ENCODE results near the gene GRIP2. TPM values are rescaled to one million over a fixed set of nuclear protein-coding genes. Genes with fewer than 3 reads are reported as not detected.

Gene GRIP2
- total RNA-seq, 2 experiments from 2014 or later, result not detected

DNA sequence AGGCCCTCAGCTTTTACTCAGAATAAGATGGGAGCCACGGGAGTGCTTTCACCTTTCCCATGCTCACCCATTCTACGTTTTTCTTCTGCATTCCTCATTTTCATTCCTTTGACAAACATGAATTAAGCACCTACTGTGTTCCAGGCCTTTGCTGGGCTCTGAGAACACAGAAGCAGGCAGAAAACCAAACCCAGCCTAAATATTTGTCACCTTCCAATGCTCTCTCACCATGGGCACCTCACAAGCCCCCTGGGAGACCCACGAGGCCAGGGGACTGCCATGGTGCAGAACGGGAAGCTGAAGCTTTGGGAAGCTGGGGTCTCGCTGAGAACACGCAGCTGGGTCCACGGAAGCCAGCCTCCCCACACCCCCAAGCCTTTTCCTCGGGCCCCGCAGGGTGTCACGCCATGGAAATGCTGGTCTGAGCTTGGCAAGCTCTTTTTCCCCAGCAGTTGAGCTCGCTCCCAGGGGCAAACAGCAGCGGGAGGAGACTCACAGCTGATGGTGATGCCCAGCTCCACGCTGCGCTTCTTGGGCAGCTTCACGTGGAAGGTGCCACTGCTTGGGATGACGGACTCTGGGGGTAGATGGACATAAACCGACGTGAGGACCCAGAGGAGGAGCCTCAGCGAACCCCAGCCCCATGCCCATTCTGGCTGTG, 27.7 kb downstream of the GRIP2 start:
- H3K36me3 ChIP-seq (ENCODE audit: insufficient read depth, low read length), result no peaks in the 10 kb centered on the region
- ChIA-PET POLR2A (no interaction called here), CTCF (interaction anchor here (1.8 kb wide), 1 partner anchor 14 kb away, joined by 4 read pairs; no protein-coding TSS in a partner anchor)
- Mint-ChIP-seq H3K27me3 (no peaks in the 10 kb centered on the region), H3K4me3 (no peak overlapping the region), H3K27ac (no peak overlapping the region), H3K36me3 (ENCODE audit: low read depth) (no peaks in the 10 kb centered on the region), H3K9me3 (no peaks in the 10 kb centered on the region), H3K4me1 (ENCODE audit: low read depth) (peaks cover 5% of the 10 kb centered on the region)
- H3K9me3 ChIP-seq (ENCODE audit: control insufficient read depth in 1 of 2, insufficient read depth in 1 of 2, low read length in 2 of 2), result no peaks in the 10 kb centered on the region
- H3K4me1 ChIP-seq (ENCODE audit: insufficient read depth, low read length), result peaks cover 5% of the 10 kb centered on the region
- no peak for ATAC-seq (ENCODE audit: poor library complexity)
- no peak overlapping the region for H3K27ac ChIP-seq (ENCODE audit: low read depth in 1 of 2, low read length in 2 of 2)
- TF ChIP-seq, protein P1, sequence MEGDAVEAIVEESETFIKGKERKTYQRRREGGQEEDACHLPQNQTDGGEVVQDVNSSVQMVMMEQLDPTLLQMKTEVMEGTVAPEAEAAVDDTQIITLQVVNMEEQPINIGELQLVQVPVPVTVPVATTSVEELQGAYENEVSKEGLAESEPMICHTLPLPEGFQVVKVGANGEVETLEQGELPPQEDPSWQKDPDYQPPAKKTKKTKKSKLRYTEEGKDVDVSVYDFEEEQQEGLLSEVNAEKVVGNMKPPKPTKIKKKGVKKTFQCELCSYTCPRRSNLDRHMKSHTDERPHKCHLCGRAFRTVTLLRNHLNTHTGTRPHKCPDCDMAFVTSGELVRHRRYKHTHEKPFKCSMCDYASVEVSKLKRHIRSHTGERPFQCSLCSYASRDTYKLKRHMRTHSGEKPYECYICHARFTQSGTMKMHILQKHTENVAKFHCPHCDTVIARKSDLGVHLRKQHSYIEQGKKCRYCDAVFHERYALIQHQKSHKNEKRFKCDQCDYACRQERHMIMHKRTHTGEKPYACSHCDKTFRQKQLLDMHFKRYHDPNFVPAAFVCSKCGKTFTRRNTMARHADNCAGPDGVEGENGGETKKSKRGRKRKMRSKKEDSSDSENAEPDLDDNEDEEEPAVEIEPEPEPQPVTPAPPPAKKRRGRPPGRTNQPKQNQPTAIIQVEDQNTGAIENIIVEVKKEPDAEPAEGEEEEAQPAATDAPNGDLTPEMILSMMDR (IDR thresholded peaks at IDR 0.05), result no peak
- H3K4me3 ChIP-seq (ENCODE audit: low read length), result no peak overlapping the region
- DNase-seq, result peak in 2 of 14 experiments; percentile 3 to 19
- intact Hi-C loops (cut with DNase I, micrococcal nuclease), result no loop called here
- H3K27me3 ChIP-seq (ENCODE audit: control insufficient read depth in 1 of 2, insufficient read depth in 2 of 2, low read length in 2 of 2), result no peaks in the 10 kb centered on the region

DNA sequence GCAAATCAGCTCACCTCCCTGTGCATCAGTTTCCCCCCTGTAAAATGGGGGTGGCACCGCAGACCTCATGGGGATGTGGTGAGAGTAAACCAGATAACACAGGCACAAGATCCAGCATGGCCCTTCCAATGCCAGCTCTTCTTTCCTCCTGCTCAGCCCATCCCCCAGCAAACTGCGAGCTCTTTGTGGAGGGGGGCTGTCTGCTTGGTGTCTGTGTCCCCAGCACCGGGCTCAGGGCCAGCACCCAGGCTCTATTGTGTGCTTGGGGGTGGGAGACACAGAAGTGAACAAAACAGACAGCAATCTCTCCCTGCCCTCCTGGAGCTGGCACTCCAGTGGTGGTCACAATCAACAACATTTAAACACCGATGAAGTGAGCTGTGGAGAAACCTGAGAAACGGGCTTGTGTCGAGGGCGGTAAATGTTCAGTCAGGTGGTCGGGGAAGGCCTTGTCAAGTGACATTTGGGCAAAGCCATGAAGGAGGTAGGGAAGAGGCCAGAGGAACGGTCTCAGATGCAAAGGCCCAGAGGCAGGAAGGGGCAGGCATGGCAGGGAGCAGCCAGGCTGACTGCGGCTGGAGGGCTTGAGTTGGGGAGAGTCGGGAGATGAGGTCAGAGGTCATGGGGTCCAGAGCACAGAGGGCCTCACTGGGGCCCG, 28.4 kb downstream of the GRIP2 start:
- Mint-ChIP-seq H3K27ac (no peak overlapping the region), H3K27me3 (no peaks in the 10 kb centered on the region), H3K4me3 (no peak overlapping the region), H3K9me3 (no peaks in the 10 kb centered on the region), H3K36me3 (ENCODE audit: low read depth) (no peaks in the 10 kb centered on the region), H3K4me1 (ENCODE audit: low read depth) (peaks cover 5% of the 10 kb centered on the region)
- DNase-seq (peak in 2 of 14 experiments; percentile 6 to 24), ATAC-seq (ENCODE audit: poor library complexity) (no peak)
- Histone ChIP-seq H3K9me3 (ENCODE audit: control insufficient read depth in 1 of 2, insufficient read depth in 1 of 2, low read length in 2 of 2) (no peaks in the 10 kb centered on the region), H3K4me1 (ENCODE audit: insufficient read depth, low read length) (peaks cover 5% of the 10 kb centered on the region), H3K27me3 (ENCODE audit: control insufficient read depth in 1 of 2, insufficient read depth in 2 of 2, low read length in 2 of 2) (no peaks in the 10 kb centered on the region), H3K36me3 (ENCODE audit: insufficient read depth, low read length) (no peaks in the 10 kb centered on the region), H3K27ac (ENCODE audit: low read depth in 1 of 2, low read length in 2 of 2) (no peak overlapping the region), H3K4me3 (ENCODE audit: low read length) (no peak overlapping the region)
- TF ChIP-seq, protein P1 (IDR thresholded peaks at IDR 0.05), result no peak
- ChIA-PET POLR2A (no interaction called here), CTCF (interaction anchor here (1.8 kb wide), 1 partner anchor 14 kb away, joined by 4 read pairs; no protein-coding TSS in a partner anchor)
- intact Hi-C loops (cut with DNase I, micrococcal nuclease), result no loop called here

DNA sequence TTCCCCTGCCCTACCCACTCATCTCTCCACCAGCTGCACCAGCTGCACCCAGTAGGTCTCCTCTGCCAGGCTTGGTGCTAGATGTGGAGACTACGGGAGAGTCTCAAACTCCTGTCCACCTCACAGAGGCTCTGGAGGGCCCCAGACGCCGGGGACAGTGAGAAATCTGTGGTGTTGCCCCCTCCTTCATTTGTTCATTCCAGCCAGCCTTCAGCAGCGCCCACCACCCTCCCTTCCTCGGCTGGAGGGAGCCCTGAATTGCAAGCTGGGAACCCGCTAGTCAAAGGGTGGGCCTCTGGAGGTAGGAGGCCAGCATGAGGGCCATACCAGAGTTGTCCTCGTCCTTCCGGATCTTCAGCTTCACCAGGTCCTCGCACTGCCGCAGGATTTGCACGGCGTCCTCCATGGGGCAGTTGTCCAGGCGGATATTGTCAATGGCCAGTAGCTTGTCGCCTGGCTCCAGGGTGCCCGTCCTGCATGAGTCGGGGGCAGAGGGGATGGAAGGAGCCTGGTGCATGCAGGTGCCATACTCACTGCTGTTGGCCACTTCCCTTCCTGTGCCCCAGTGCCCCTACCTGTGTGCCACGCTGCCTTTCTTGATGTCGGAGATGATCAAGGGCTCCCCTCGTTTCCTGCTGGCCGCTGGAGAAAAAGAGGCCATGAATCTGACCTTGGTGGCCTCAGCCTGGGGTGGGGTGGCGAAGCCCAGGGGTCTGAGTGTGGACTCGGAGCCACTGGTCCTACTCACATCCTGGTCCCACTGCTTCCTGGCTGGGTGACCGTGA, 29.1 kb downstream of the GRIP2 start:
- no peak overlapping the region for H3K4me3 ChIP-seq (ENCODE audit: low read length)
- DNase-seq (peak in 1 of 14 experiments; percentile 25), ATAC-seq (ENCODE audit: poor library complexity) (no peak)
- ChIA-PET POLR2A (no interaction called here), CTCF (interaction anchor here (1.8 kb wide), 1 partner anchor 15 kb away, joined by 4 read pairs; no protein-coding TSS in a partner anchor)
- no peaks in the 10 kb centered on the region for H3K36me3 ChIP-seq (ENCODE audit: insufficient read depth, low read length)
- Mint-ChIP-seq H3K36me3 (ENCODE audit: low read depth) (no peaks in the 10 kb centered on the region), H3K4me1 (ENCODE audit: low read depth) (peaks cover 5% of the 10 kb centered on the region), H3K27me3 (no peaks in the 10 kb centered on the region), H3K9me3 (no peaks in the 10 kb centered on the region), H3K4me3 (no peak overlapping the region), H3K27ac (no peak overlapping the region)
- no peak overlapping the region for H3K27ac ChIP-seq (ENCODE audit: low read depth in 1 of 2, low read length in 2 of 2)
- no peaks in the 10 kb centered on the region for H3K9me3 ChIP-seq (ENCODE audit: control insufficient read depth in 1 of 2, insufficient read depth in 1 of 2, low read length in 2 of 2)
- intact Hi-C loops (cut with DNase I, micrococcal nuclease), result no loop called here
- TF ChIP-seq, protein P1 (IDR thresholded peaks at IDR 0.05), result no peak
- H3K27me3 ChIP-seq (ENCODE audit: control insufficient read depth in 1 of 2, insufficient read depth in 2 of 2, low read length in 2 of 2), result no peaks in the 10 kb centered on the region
- H3K4me1 ChIP-seq (ENCODE audit: insufficient read depth, low read length), result peaks cover 5% of the 10 kb centered on the region
